ENCODE data around the gene NID1.

DNA sequence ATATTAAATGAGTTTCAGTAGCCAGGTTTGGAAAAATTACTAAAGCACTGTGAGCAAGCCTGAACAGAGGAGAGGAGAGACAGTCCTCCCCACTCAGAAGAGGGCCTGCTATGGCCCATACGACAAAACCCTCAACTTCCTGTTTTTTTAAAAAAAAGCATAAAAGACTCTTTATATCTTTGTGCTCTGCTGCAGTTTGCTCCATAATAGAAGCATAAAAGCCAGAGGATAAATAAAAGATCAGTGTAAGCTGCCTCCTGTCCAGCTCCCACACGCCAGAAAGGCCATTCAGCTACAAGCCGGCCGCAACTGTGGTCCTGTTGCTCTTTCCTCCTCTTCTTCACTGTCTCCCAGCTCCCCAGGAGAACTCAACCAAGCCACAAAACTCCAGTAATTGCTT lies 37.8 kb downstream of the NID1 start:
- TF ChIP-seq, protein P1, sequence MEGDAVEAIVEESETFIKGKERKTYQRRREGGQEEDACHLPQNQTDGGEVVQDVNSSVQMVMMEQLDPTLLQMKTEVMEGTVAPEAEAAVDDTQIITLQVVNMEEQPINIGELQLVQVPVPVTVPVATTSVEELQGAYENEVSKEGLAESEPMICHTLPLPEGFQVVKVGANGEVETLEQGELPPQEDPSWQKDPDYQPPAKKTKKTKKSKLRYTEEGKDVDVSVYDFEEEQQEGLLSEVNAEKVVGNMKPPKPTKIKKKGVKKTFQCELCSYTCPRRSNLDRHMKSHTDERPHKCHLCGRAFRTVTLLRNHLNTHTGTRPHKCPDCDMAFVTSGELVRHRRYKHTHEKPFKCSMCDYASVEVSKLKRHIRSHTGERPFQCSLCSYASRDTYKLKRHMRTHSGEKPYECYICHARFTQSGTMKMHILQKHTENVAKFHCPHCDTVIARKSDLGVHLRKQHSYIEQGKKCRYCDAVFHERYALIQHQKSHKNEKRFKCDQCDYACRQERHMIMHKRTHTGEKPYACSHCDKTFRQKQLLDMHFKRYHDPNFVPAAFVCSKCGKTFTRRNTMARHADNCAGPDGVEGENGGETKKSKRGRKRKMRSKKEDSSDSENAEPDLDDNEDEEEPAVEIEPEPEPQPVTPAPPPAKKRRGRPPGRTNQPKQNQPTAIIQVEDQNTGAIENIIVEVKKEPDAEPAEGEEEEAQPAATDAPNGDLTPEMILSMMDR (IDR thresholded peaks at IDR 0.05) = no peak
- TF ChIP-seq EZH2 (IDR thresholded peaks at IDR 0.05) = no peak
- TF ChIP-seq EZH2phosphoT487 (IDR thresholded peaks at IDR 0.05) = no peak
